ENCODE data around the gene JAG2.

DNA sequence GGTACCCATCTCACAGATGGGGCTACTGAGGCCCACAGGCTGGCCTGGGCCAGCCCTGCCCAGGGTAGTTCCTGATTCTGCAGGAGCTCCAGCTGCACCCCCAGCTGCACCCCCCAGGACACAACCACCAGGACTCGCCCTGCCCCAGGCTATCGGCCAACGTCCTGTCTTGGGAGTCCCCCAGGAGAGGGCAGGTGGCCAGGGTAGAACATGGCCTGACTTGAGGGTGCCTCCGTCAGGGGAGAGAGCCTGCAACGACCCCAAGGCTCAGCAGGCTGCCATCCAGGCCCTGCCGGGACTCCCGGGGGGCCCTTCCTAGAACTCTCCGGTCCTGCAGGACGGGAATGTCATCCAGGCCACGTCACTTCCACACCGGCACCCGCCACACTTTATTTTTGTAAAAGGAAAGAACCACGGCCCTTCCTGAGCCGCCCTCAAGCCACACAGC is 15.8 kb downstream of the JAG2 start:
- TF ChIP-seq SUZ12 (IDR thresholded peaks at IDR 0.05; ENCODE audit: extremely low read depth, insufficient read depth, insufficient read length) (no peak), YY1 (IDR thresholded peaks at IDR 0.05; ENCODE audit: insufficient read depth, insufficient read length) (no peak), ZNF274 (IDR thresholded peaks at IDR 0.05; ENCODE audit: low read depth, low read length) (no peak)
